CD4-positive, alpha-beta T cell treated with Interleukin-4 for 1 hour (primary cell): ENCODE results near the gene SERGEF.
"Not testable (repeated sequence)": the region's sequence is repeated elsewhere in the genome, so short reads cannot be mapped to it uniquely, and the experiment has no call there.

Experiments used
- DNase-seq, 2 donors: peaks; one replicate each; pipeline ENCODE4 v3.0.0-alpha.2; 2020 to 2022

Gene SERGEF

GRCh38 chr11:17898782-17899181 lies 114.1 kb downstream of the SERGEF start:
- no peak for DNase-seq

- DNase-seq: no peak
Measured at GRCh38 chr11:17898071-17898470, 114.8 kb downstream of the SERGEF start.

GRCh38 chr11:17897495-17897894 lies 115.4 kb downstream of the SERGEF start:
- DNase-seq: no peak

GRCh38 chr11:17896496-17897151 lies 116.2 kb downstream of the SERGEF start:
- not testable (repeated sequence) for DNase-seq

- no peak for DNase-seq
Measured at GRCh38 chr11:17894929-17895658, 117.8 kb downstream of the SERGEF start.

GRCh38 chr11:17892409-17892808 lies 120.4 kb downstream of the SERGEF start:
- DNase-seq: no peak

GRCh38 chr11:17890325-17890724 lies 122.5 kb downstream of the SERGEF start:
- no peak for DNase-seq

GRCh38 chr11:17887779-17888178 lies 125.1 kb downstream of the SERGEF start:
- no peak for DNase-seq

- no peak for DNase-seq
Measured at GRCh38 chr11:17883946-17884345, 128.9 kb downstream of the SERGEF start.

- DNase-seq: no peak
Measured at GRCh38 chr11:17883057-17883456, 129.8 kb downstream of the SERGEF start.

GRCh38 chr11:17878743-17879142 lies 134.1 kb downstream of the SERGEF start:
- no peak for DNase-seq

- no peak for DNase-seq
Measured at GRCh38 chr11:17877886-17878285, 135.0 kb downstream of the SERGEF start.

- no peak for DNase-seq
Measured at GRCh38 chr11:17876827-17877226, 136.0 kb downstream of the SERGEF start.

- DNase-seq: no peak
Measured at GRCh38 chr11:17875891-17876290, 137.0 kb downstream of the SERGEF start.

- DNase-seq: no peak
Measured at GRCh38 chr11:17873586-17873985, 139.3 kb downstream of the SERGEF start.

GRCh38 chr11:17868398-17868797 lies 144.4 kb downstream of the SERGEF start:
- not testable (repeated sequence) for DNase-seq

GRCh38 chr11:17867341-17867740 lies 145.5 kb downstream of the SERGEF start:
- DNase-seq: no peak

GRCh38 chr11:17865765-17866428 lies 146.9 kb downstream of the SERGEF start:
- DNase-seq: no peak

- peak in 1 of 2 donors; percentile 4 for DNase-seq
Measured at GRCh38 chr11:17864478-17864941, 148.3 kb downstream of the SERGEF start.

GRCh38 chr11:17861036-17861755 lies 151.7 kb downstream of the SERGEF start:
- DNase-seq: no peak

GRCh38 chr11:17859552-17859951 lies 153.3 kb downstream of the SERGEF start:
- no peak for DNase-seq

- no peak for DNase-seq
Measured at GRCh38 chr11:17855531-17856290, 157.1 kb downstream of the SERGEF start.
